ENCODE measurements around the gene ITIH1. TPM values are rescaled to one million over a fixed set of nuclear protein-coding genes. Genes with fewer than 3 reads are reported as not detected.
A peak's percentile ranks its signal among the peaks of the same experiment; 100 is the strongest.

ITIH1 gene
- total and polyA plus RNA-seq, 12 donors: 0.13 TPM; not detected in 11

DNA sequence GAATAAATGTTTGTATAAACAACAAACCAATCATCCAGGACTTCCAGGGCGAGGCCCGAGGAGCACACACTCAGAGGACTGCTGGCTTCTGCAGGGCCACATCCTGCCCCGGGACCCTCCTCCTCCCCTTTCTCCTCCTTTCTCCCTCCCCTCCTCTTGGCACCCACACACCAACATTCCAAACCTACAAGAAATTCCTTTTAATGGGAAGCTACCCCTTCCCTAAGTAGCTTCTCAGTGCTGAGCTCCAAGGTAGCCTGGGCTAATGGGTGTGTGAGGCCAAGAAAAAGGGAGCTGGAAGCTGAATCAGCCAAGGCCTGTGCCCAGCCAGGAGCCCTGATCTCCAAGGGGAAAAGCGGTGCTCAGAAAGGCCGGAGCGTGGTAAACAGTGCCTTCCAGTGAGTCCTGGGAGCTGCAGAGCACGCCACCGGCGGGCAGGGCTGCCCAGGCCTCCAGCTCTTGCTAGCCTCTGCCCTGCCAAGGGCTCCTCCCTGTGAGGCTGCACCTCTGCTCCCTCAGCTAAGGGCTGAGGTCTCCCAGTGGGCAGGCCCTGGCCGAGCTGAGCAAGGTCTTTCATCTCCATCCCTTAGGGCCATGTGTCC, 21.1 kb downstream of the ITIH1 start:
- no peak for DNase-seq
- Histone ChIP-seq H3K27me3 (no peaks in the 10 kb centered on the region), H3K4me1 (no peaks in the 10 kb centered on the region), H3K4me3 (no peak overlapping the region), H3K36me3 (no peaks in the 10 kb centered on the region), H3K27ac (no peak overlapping the region), H3K9me3 (no peaks in the 10 kb centered on the region)
- no peak for ATAC-seq
- no peak for TF ChIP-seq CTCF (IDR thresholded peaks at IDR 0.05)
- intact Hi-C loops (cut with DNase I): no loop called here
- 78 to 85% methylated on average over 10 of the region's 10 CpGs for WGBS, 2 donors

DNA sequence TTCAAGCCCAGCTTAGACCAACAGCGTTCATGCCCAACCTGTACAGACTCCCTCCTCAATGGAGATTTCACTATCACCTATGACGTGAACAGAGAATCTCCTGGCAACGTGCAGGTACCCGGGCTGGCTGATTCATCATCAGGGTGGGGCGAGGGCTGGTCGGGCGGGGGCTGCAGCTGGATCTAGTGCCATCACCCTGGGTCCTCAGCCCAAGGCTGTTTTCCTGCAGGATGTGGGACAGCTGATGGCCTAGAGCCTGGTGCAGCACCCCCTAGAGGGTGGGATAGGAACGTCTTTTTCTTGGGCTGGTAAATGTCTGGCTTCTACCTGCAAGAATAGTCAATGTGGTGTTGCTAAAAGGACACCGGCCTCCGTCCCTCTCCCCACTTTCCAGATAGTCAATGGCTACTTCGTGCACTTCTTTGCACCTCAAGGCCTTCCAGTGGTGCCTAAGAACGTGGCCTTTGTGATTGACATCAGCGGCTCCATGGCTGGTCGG, 21.6 kb downstream of the ITIH1 start:
- Histone ChIP-seq H3K36me3 (no peaks in the 10 kb centered on the region), H3K27ac (no peak overlapping the region), H3K27me3 (no peaks in the 10 kb centered on the region), H3K9me3 (no peaks in the 10 kb centered on the region), H3K4me1 (no peaks in the 10 kb centered on the region), H3K4me3 (no peak overlapping the region)
- DNase-seq: no peak
- intact Hi-C loops (cut with DNase I): no loop called here
- TF ChIP-seq CTCF (IDR thresholded peaks at IDR 0.05): peak in 8 of 9 donors; percentile 3 to 54 (median 39)
- 63 to 67% methylated on average over 14 of the region's 14 CpGs for WGBS, 2 donors
- no peak for ATAC-seq

DNA sequence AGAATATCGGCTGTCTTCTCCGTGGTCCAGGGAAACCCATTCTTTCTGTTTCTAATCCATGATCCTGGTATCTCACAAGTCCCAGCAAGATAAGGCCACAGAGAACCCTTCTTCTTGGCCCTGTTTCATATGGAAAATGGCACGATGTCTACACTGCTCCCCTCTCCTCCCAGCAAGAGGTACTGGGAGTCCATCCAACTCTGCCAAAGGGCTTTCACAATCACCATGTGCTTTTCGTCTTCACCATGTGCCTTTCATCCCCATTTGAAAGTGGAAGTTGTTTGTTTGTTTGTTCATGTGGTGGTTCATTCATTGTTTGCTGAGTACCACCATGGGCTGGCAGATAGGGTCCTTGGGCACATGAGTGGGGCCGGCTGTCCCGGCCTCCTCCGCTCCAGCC, 22.7 kb downstream of the ITIH1 start:
- H3K4me3 ChIP-seq: no peak overlapping the region
- TF ChIP-seq CTCF (IDR thresholded peaks at IDR 0.05): no peak
- WGBS, 2 donors: 79 to 80% methylated on average over 7 of the region's 7 CpGs
- intact Hi-C loops (cut with DNase I): no loop called here
- no peaks in the 10 kb centered on the region for H3K4me1 ChIP-seq
- ATAC-seq (no peak), DNase-seq (no peak)
- H3K9me3 ChIP-seq: no peaks in the 10 kb centered on the region
- no peaks in the 10 kb centered on the region for H3K27me3 ChIP-seq
- no peak overlapping the region for H3K27ac ChIP-seq
- H3K36me3 ChIP-seq: no peaks in the 10 kb centered on the region

GRCh38 chr3:52801839-52802238, 24.4 kb downstream of the ITIH1 start:
- DNase-seq (no peak), ATAC-seq (no peak)
- Histone ChIP-seq H3K4me1 (no peaks in the 10 kb centered on the region), H3K36me3 (no peaks in the 10 kb centered on the region), H3K4me3 (no peak overlapping the region), H3K27me3 (no peaks in the 10 kb centered on the region), H3K9me3 (no peaks in the 10 kb centered on the region), H3K27ac (no peak overlapping the region)
- intact Hi-C loops (cut with DNase I): no loop called here
- 62 to 78% methylated on average over 5 of the region's 5 CpGs for WGBS, 2 donors
- TF ChIP-seq CTCF (IDR thresholded peaks at IDR 0.05): no peak

All from heart right ventricle (tissue), 16 donors.